Stimulated activated CD8-positive, alpha-beta memory T cell treated with anti-CD3 and anti-CD28 coated beads, Interleukin-12 subunit alpha, Interleukin-12 subunit beta, amount 100 ng/mL, for 4 hours (primary cell): ENCODE measurements around the gene MRM1.

Source experiments
- DNase-seq: peaks from one replicate; pipeline ENCODE4 v3.0.0-alpha.2; 2020; ENCODE audit warnings: low read depth

The MRM1 gene

GRCh38 chr17:36631022-36631421 is 29.6 kb downstream of the MRM1 start:
- DNase-seq, result no peak

GRCh38 chr17:36632916-36633771 is 31.8 kb downstream of the MRM1 start:
- DNase-seq, result no peak

- DNase-seq, result no peak
Observed at GRCh38 chr17:36640346-36640745, 39.0 kb downstream of the MRM1 start.

GRCh38 chr17:36640836-36641235 is 39.5 kb downstream of the MRM1 start:
- no peak for DNase-seq

- DNase-seq, result no peak
Observed at GRCh38 chr17:36641331-36641876, 40.0 kb downstream of the MRM1 start.

GRCh38 chr17:36641877-36642845 is 40.8 kb downstream of the MRM1 start:
- DNase-seq, result no peak

- no peak for DNase-seq
Observed at GRCh38 chr17:36643086-36643685, 41.8 kb downstream of the MRM1 start.

- DNase-seq, result no peak
Observed at GRCh38 chr17:36645422-36645821, 44.0 kb downstream of the MRM1 start.

- no peak for DNase-seq
Observed at GRCh38 chr17:36647636-36648035, 46.3 kb downstream of the MRM1 start.

GRCh38 chr17:36650096-36650775 is 48.9 kb downstream of the MRM1 start:
- DNase-seq, result no peak

GRCh38 chr17:36653374-36653773 is 52.0 kb downstream of the MRM1 start:
- no peak for DNase-seq

GRCh38 chr17:36653856-36654255 is 52.5 kb downstream of the MRM1 start:
- DNase-seq, result no peak

- no peak for DNase-seq
Observed at GRCh38 chr17:36655726-36656125, 54.3 kb downstream of the MRM1 start.

- DNase-seq, result no peak
Observed at GRCh38 chr17:36657390-36657762, 56.0 kb downstream of the MRM1 start.

- no peak for DNase-seq
Observed at GRCh38 chr17:36657763-36658490, 56.5 kb downstream of the MRM1 start.
